Measurements from ENCODE around the gene PPM1E.

Gene PPM1E

DNA sequence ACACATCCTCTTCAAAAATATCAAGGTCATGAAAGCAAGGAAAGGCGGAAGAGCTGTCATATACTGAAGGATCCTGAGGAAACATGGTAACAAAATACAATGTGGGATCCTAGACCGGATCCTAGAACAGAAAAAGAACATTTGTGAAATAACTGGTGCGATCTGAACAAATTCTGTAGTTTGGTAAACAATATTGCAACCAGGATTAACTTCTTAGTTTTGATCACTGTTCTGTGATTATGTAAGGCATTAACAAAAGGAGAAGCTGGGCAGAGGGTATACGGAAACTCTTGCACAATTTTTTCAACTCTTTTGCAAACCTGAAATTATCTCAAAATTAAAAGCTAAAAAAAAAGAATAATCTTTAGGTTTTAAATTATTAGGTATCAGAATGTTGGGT lies 241.3 kb downstream of the PPM1E start:
- DNase-seq (ENCODE audit: low read depth in 2 of 2): no peak

DNA sequence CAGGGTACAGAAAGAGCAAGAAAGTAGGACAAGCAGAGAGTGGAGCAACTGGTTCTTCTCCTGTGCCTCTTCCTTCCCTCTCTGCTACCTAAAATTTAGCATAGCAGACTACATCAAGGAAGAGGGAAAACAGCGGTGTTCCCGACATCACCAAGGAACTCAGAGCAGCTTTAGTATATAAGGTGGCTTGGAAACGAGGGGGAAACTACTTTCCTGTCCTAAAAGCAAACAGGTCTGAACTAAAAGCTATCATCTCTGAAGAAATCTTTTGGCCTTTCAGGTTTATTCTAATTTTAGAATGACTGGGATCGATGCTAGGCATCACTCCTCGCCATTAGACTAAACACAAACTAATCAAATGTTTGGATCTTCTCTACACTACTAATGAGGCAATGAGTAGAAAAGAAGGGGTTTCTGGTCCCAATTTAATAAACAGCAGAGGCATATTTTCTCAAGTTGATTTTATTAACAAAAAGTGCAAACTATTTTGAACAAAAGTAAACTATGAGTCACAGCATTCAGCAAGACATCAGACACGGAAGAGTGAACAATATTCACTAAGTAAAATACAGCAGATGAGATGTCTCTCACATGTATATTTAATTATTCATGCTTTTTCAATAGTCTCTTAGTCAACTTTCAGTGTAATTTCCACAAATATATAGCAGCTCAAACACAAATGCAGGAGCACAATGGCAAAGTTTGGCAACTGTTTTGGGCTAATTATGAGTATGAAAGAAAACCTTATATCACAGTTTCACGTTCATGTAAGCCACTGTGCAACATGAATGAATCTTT lies 242.3 kb downstream of the PPM1E start:
- no peak for DNase-seq (ENCODE audit: low read depth in 2 of 2)

DNA sequence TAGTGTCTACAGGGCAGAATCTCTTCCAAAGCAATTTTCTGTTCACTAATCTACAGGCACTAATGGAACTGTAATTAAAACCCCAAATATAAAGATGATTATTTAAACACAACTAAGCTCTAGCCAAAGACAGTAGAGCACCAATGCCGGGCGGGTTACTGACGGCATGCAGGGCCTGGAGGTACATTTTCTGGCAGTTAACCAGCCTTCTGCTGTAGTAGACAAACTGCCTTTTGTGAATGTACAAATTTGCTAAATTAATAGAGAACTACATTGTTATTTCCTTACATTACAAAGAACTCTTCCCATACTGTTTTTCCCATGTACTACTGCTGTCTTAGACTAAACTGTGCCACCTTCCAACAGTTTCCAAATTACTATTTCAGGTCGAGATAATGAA lies 243.2 kb downstream of the PPM1E start:
- no peak for DNase-seq (ENCODE audit: low read depth in 2 of 2)

DNA sequence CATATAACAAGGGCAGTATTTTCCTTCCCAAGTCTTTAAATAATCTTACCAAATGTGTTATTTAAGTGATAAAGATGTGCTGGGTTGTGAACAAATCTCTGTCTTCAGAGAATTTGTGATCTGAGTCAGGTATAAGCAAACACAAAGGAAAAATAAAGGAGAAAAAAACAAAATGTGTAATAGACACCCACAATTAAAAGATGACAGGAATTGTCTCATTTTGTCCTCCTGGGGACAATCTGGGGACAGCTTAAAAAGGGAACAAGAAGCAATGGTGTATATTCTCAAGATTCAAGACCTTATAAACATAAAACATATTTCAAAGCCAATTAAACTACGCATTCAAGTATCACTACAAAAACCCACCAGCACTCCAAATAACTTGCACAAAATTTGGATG lies 243.8 kb downstream of the PPM1E start:
- DNase-seq (ENCODE audit: low read depth in 2 of 2): no peak

DNA sequence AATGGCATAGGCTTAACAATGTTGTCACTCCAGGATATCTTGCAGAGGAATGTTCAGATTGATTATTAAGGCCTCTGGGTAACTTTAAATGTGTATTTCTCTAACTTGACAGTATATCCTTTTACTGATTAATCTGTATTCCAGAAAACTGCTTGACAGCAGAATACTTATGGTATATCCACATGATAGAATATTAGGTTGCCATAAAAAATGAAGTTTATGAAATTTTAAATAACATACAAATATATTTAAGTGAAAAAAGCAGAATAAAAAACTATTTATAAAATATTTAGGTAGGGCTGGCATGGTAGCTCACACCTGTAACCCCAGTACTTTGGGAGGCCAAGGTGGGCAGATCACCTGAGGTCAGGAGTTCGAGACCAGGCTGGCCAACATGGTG lies 244.4 kb downstream of the PPM1E start:
- DNase-seq (ENCODE audit: low read depth in 2 of 2): no peak

DNA sequence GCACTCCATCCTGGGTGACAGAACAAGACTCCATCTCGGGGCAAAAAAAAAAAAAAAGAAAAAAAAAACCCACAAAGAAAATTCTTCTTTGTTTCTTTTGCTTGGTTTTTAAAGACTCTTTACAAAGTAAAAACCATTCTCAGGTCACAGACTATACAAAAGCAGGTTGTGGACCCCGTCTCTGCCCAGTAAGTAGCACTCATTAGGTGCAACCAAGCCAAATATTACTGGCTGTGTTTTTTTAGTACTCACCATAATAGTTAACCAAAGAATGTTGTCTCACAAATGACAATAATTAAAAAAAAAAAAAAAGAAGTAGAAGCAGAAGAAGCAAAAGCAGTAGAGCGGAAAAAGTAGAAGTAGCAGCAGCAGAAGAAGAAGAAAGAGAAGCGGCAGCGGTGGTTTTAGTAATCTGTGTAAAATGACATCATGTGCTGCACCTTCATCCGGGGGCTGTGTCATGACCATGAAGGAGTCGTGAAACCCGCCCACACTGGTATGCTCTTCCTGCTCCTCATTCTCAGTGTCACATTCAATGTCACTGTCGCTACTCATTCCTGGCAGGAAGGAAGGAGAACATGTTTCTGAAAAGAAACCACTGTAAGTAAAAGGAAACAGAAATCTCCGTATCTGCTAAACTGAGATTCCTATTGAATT lies 245.6 kb downstream of the PPM1E start:
- peak; percentile 43 to 59 for DNase-seq (ENCODE audit: low read depth in 2 of 2)

DNA sequence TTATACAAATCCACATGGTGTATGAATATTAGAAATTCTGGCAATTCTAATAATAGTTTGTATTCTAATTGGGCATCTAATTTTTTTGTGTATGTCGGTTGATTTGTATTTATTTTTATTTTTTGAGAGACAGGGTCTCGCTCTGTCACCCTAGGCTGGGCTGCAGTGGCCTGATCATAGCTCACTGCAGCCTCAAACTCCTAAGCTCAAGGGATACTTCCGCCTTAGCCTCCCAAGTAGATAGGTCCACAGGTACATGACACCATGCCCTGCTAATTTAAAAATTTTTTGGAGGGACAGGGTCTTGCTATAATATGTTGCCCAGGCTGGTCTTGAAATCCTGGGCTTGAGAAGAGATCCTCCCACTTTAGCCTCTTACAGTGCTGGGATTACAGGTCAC lies 246.5 kb downstream of the PPM1E start:
- no peak for DNase-seq (ENCODE audit: low read depth in 2 of 2)

DNA sequence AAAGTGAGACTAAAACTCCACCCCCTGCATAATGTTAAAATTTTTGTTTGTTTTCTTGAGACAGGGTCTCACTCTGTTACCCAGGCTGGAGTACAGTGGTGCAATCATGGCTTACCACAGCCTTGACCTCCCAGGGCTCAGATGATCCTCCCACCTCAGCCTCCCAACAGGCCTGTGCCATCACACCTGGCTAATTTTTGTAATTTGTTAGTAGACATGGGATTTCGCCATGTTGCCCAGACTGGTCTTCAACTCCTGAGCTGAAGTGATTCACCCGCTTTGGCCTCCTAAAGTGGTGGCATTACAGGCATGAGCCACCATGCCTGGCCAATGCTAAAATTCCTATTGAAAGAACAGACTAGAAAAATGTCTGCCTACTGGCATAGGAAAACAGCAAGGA lies 247.2 kb downstream of the PPM1E start:
- no peak for DNase-seq (ENCODE audit: low read depth in 2 of 2)

DNA sequence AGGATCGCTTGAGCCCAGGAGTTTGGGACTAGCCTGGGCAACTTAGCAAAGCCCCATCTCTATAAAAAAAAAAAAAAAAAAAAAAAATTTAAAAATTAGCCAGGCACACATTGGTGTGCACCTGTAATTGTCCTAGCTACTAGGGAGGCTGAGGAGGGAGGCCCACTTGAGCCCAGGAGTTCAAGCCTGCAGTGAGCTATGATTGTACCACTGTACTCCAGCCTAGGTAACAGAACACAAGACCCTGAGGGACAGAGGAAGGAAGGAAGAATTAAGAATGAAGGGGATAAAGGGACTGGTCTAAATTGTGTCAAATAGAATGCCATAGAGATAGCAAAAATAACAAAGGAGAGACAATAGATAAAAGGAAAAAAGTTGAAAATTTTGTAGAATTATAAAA lies 248.2 kb downstream of the PPM1E start:
- DNase-seq (ENCODE audit: low read depth in 2 of 2): no peak

DNA sequence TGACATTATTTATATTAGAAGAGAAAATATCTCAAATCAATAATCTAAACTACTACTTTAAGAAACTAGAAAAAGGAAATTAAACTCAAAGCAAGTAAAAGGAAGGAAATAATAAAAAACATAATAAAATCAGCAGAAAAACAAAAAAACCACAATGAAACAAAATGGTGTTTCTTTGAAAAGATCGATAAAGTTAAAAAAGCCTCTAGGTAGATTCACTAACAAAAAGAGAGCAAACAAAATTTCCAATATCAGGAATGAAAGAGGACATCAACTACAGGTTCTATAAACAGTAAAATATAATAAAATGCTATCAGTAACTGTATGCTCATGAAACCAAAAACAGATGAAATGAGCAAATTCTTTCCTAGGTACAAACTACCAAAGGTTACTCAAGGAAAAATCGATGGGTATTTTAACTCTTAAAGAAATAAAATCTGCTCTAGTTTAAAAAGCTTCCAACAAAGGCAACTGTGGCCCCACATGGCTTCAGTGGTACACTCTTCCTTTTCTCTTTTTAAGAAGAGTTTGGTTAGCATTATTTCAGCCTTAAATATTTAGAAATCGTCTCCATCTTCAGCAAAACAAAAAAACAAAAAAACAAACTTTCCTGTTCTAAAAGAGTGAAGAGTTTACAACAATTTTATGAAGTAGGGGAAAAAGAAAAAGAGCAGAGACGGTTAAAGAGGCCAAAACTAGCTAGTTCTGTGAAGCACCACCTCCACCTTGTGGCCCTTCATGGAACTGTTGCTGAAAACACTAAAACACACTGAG lies 248.9 kb downstream of the PPM1E start:
- DNase-seq (ENCODE audit: low read depth in 2 of 2): peak; percentile 19 to 61

DNA sequence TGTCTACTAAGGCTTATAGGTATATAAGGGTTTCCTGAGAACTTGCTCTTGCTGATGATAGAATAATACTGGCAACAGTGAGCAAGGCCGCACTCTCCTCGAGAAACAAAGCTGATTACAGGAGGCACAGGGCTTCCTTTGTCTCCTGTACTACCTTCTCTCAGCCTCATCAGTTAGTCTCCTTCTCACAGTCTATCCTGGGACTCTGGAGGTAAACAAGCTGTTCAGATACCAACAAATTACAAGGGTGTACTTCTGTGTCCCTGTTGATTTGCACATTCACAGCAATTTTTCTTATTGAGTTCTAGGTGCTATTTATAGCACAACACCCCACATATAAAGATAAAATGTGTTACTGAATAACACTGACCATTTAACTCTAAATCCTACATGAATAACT lies 252.3 kb downstream of the PPM1E start:
- no peak for DNase-seq (ENCODE audit: low read depth in 2 of 2)

DNA sequence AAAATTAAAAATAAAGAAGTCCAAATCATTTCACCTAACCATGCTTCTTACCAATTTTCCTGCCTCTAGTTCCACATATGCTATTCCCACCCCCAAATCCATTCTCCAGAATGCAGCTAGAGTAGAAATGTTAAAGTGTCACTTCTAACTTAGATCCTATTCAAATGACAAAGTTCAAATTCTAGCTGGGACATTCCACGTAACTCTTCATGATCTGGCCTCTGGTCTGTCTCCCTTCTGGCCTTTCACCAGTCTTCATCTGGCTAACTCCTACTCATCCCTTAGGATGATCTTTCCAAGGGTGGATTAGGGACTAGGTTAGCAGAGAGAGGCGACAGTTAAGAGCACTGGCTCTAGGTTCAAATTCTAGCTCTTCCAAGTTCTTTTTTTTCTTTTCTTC lies 253.1 kb downstream of the PPM1E start:
- no peak for DNase-seq (ENCODE audit: low read depth in 2 of 2)

DNA sequence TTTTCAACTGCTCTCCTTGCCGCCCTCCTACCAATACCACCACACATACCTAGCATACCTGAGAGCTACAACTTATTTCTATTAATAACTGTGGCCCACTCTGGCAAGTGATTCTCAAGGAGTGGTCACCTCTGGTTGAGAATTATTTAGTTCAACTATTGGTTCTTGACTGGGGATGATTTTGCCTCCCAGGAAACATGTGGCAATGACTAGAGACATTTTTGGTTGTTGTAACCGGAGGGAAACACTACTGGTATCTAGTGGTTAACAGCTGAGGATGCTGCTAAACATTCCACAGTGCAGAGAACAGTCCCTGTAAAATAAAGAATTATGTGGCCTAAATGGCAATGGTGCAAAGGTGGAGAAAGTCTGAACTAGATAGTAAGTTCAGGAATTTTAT lies 254.4 kb downstream of the PPM1E start:
- DNase-seq (ENCODE audit: low read depth in 2 of 2): no peak

DNA sequence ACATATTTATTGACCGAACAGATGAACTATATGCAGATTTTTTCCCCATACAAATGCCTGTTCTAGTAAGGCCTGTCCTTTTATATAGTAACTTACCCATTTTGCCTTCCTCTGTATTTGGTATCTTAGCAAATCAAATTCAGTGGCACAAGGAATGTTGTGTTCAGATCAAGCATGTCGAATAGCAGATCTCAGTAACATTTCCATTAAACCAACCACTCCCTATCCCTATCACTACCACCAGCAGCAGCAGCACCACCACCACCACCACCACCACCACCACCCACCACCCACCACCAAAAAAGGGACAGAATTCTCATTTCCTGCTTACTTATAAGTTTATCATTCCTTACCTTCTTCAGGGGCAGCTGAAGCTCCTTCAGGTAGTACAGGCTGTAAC lies 256.3 kb downstream of the PPM1E start:
- no peak for DNase-seq (ENCODE audit: low read depth in 2 of 2)

DNA sequence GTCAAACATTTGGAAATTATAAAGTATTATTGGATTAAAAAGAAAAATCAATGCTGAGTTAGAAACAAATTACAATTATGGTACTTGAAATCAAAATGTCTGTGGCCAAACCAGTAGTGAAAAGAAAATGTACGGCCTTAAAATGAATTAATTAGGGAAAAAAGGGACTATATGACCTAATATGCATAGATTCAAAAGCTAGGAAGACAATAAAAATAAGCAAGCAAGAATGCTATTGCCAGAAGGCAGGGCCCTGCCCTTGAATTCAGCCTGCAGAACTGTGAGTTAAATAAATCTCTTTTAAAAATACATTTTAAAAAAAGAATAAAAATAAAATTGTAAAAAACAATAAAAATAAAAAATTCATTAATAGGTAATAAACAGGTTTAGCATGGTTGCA lies 262.4 kb downstream of the PPM1E start:
- no peak for DNase-seq (ENCODE audit: low read depth in 2 of 2)

DNA sequence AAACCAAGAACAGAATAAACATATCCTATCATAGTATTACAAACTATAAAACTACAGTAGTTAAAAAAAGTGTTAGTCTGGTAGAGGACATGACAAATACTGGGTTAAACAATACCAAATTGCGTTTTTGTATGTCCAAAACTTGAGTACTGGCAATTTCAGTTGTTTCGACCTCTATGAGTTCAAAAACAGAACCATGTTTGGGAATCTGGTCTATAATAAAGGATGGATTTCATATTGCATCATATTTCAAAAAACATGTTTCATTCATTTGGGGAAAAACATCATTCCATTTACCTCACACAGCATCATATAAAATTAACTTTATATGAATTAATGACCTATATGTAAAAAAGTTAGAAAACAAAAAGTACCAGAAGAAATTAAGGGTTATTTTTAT lies 269.3 kb downstream of the PPM1E start:
- no peak for DNase-seq (ENCODE audit: low read depth in 2 of 2)

DNA sequence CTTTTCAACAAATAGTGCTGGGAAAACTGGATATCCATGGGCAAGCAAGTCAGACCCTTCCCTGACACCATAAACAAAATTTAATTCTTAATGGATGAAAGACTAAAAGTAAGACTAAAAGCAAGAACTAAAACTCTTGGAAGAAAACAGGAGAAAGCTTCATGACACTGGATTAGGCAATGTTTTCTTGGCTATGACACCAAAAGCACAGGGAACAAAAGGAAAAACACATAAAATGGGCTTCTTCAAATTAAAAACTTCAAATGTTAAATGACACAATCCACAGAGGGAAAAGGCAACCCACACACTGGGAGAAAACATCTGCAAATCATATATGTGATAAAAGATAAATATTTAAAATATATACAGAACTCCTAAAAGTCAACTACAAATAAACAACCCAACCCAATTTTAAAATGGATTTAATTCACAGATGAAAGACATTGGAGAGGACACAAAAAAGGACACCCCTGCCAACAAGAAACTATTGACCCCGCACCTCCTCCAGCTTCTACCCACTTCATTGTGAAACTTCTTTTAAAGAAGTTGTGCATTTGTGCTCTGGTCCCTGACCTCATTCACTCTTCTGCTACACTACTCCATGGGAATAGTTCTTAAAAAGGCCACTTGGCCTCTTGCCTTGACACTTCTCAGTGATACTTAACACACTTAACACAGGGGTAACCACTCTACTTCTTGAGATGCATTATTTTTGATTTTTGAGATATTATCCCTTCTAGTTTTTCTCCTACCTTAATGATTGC lies 270.7 kb downstream of the PPM1E start:
- no peak for DNase-seq (ENCODE audit: low read depth in 2 of 2)

DNA sequence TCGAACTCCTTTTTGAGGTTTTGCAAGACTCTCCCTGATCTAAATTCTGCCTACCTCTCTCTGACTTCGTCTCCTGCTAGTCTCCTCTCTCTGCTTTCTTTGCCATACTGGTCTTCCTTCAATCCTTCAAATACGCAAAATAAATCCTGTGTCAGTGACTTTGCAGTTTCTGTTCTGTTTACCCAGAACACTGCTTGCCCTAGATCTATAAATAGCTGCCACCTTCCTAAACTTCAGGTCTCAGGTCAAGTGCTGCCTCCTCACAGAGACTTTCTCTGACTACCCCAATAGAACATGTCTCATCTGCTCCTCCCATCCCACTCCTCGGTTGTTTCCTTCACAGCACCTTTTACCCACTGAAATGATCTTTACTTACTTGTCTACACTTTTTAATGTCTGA lies 272.1 kb downstream of the PPM1E start:
- DNase-seq (ENCODE audit: low read depth in 2 of 2): no peak

DNA sequence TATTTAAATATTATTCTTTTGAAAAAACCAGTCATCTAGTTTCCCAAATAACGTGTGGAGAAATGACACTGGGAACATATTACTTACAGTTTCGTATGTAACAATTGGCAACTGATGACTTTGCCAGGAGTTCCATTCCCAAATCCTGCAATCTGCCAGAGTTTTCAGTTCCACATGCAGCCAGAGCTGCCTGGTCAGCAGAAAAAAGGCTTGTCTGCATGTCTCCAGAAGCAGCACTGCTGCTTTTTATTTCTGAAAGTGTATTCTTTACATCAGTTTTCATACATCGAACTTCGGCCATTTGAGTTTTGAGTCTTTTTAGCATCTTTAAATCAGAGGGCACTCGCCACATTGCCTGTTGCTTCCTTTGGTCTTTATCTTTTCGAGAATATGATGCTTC lies 272.7 kb downstream of the PPM1E start:
- DNase-seq (ENCODE audit: low read depth in 2 of 2): no peak

DNA sequence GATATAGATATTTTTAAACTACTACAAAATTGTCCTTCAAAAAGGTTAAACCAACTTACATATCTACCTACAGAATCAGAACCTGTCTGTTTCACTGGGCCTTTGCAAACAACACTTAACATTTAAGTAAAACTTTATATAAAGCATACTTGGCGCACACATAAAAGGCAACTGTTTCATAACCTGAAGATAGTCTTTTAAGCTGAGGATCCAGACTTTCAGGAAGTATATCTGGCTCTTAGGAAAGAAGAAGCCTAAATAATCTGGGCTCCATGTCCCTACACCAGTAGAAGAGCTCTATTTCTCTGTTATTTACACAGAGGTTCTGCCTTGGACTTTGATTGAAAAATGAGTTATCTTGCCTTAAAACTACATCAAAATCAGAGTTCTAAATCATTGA lies 275.2 kb downstream of the PPM1E start:
- DNase-seq (ENCODE audit: low read depth in 2 of 2): no peak
